NCI-H1417 (cell line): ENCODE results near the gene SLC9C1.

Experiments
- DNase-seq, 3 experiments: peaks; one replicate each; lab custom pipeline; 2025; lab: John Stamatoyannopoulos, UW

Gene SLC9C1

GRCh38 chr3:112131111-112131510 lies 162.9 kb downstream of the SLC9C1 start:
- no peak for DNase-seq

DNA sequence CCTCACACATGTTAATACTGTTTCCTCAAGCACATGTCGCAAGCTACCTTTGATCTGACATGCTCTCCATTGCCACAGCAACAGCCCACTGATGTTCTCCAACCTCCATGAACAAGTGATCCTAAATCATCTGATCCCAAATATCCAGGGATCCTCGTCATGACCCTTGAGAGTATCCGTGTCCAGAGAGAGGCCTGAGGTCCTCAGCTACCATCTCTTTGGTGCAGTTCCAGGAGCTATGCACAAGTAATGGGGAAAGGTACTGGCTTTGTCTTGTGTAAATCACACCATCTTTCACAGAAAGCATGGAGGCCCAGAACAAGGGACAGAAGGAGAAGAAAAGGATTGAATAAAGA lies 163.4 kb downstream of the SLC9C1 start:
- DNase-seq = no peak

GRCh38 chr3:112129925-112130637 lies 163.9 kb downstream of the SLC9C1 start:
- no peak for DNase-seq

GRCh38 chr3:112128843-112129727 lies 164.9 kb downstream of the SLC9C1 start:
- DNase-seq = peak in 1 of 3 experiments; percentile 34

- no peak for DNase-seq
Measured at GRCh38 chr3:112127522-112128494, 166.2 kb downstream of the SLC9C1 start.

DNA sequence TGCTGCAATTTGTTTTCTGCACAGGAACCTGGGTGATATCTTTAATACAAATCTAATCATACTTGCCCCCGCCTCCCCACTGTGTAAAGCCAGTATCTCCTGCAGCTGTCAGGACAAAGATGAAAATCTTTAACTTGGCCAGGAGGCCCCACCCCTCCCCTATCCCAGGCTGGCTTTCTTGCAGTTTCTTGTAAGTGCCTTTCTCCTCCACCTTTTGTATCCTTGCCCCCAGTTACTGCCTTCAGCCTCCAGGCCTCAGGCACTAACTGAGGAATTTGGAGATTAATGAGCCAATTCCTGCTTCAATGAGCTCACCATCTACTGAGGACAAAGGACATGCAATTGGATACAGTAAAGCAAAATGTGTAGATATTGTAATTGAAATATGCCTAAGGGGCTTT lies 167.5 kb downstream of the SLC9C1 start:
- peak in 1 of 3 experiments; percentile 35 for DNase-seq

DNA sequence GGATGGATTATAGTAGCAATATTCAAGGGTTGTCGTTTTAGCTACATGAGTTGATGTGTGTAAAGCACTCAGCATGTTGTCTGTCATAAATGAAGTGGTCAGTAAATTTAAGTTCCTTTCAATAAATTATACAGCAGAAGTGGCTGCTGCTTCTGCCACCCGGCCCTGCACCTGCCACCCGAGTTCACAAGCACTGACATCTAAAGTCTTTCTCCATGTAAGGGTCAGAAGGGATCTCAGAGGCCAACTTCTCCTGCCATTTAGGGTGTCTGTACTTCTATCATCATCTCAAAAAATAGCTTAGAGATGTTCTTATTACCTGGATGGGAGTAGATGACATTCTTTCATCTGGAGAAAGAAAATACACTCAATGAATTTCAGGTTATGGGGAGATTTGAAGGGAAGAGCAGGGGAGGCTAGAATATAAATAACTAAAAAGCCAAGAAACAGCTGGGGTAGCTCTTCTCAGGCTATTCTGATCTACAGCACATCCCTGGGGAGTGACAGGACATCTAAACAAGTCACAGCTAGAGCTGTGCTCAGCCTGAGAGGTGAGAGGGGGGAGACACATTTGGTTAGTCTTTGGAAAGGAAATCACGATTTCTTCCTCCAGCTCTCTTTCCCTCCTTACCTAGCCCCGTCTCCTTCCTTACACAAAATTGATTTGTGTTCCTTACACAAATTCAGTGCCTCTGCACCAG lies 169.0 kb downstream of the SLC9C1 start:
- peak; percentile 21 to 74 (median 46) for DNase-seq

DNA sequence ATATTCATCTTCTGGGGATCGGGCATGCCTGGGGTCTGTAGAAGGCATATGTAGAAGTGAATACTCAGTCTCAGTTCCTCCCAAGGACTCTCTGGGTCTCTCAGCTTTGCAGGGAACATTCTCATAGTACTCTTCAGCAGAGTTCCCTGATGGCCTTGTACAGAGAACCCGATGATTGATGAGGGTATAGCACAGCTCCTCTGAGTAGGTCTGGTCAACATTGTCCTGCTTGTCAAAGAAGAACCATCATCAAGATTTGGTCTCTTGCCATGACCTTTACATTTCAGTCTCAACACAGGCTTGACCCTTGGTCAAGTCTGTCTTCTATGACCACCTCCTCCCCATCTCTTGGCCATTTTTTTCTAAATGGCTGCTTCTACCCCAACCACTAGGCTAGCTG lies 170.5 kb downstream of the SLC9C1 start:
- no peak for DNase-seq

DNA sequence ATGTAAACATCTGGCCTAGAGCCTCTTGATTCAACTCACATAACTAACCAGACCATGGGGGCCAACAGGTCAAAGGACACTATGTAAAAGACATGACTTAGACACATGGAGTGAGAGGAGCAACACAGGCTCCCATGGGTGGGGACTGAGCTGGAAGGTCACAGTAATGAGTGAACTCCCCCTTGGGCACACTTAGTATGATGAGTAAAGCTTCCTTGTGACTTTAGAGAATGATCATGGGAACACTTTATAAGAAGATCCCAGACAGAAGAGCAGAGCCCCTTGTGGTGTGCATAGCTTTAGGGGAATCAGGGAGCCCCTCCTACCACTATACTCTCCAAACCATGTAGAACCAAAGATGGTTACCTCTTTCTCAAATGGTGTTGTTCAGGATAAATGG lies 171.1 kb downstream of the SLC9C1 start:
- no peak for DNase-seq

GRCh38 chr3:112121577-112122547 lies 172.2 kb downstream of the SLC9C1 start:
- DNase-seq = peak in 1 of 3 experiments; percentile 17

DNA sequence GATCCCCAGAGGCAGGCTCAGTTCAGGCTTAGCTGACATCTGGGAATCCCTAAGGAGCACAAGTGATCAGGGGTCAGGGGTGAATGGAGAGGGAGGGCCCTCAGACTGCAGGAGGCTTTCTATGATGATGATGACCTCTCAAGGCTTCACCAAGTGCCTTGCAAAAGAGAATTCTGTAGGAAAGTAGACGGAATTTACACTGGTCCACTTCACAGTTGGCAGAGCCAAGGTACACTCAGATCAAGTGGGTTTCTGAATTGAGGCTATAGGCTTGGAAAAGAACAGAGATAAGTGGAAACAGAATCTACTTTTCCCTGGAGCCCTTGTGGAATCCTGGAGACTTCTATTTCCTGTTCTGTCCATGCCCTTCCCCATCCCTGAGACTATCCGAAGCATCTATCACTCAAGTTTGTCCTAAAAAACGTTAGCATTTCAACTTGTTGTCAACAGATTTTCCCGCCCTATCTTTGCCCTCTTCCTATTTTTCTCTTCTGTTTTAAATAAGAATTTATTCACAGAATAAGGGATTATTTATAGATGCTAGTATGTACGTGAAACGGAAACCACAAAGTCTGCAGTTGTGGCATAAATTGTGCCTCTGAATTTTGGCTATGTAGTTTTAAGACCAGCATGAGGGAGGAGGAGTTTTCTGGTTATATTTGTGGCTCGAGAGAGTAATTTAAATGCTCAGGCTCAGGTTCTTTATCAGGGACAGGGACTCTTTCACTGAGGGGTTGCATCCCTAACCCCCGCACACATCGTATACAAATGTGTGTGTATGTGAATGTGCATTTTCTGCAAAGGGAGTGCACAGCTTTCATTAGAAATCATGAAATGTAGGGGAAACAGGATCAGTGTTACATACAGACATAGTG lies 173.8 kb downstream of the SLC9C1 start:
- DNase-seq = peak in 1 of 3 experiments; percentile 49

DNA sequence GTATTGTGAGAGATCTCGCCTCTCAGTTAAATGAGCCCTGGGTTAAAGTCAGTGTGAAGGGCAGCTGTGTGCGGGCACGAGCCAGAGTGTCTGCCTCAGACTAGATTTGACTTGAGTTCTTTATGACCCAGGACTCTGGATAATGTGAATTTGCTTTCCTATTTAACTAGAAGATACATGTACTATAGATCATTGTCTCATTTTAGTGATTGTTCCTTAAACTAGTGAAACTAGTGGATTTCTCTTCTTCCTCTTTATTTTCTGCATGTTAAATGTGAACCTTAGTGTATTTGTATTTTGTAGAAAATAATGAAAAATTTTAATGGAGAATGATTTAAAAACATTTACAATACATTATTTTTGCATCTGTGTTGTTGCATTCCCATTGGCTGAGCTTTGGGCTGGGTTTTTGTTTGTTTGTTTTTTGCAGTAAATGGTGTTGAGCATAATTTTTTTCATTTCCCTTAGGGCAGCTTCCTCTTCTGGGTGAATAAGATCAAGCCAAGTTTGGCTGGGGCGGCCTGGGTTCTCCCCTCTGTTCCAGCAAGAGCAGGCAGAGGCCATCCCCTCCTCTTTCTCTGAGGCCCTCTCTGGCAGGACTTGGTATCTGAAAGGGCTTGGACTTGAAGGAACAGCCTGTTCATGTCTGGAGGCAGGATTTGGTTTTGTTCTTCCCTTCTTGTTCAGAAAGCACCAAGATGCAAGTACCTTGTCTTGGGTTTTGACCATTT lies 176.0 kb downstream of the SLC9C1 start:
- no peak for DNase-seq

DNA sequence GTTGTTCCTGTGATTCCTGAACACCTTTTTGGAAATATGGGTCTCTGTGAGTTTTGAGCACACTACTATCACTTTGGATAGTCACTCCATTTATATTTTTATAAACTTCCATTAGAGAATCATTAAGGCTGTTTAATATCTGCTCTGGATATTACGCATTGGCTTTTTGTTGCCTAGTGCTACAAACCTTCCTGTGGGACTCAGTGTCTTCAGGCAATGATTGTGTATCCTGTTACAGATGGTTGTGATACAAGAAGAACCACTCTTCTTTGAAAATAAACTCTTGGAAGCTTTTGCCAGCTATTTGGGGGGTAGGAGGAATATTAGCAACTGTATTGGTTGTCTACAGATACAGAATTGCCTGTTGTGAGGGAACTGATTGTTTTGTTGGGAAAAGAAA lies 176.6 kb downstream of the SLC9C1 start:
- no peak for DNase-seq

DNA sequence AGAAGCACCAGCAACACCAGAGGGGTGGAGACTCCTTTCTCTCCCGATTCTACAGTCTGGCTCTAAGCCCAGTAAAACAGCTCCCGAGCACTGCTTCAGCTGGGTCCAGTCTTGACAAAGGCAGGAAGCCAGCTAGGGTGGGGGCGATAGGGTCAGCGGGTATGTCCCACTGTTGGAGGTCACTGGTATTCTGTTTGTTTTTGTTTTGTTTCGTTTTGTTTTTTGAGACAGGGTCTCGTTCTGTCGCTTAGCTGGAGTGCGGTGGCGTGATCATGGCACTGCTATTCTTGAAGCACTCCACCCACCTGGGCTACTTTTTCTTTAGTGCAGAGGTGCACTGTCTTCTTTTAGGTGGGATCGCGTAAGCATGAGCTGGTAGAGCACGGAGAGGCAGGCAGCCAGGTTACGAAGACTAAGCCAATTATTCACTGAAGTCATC lies 177.2 kb downstream of the SLC9C1 start:
- DNase-seq = no peak

- DNase-seq = no peak
Measured at GRCh38 chr3:112115806-112116383, 178.1 kb downstream of the SLC9C1 start.

DNA sequence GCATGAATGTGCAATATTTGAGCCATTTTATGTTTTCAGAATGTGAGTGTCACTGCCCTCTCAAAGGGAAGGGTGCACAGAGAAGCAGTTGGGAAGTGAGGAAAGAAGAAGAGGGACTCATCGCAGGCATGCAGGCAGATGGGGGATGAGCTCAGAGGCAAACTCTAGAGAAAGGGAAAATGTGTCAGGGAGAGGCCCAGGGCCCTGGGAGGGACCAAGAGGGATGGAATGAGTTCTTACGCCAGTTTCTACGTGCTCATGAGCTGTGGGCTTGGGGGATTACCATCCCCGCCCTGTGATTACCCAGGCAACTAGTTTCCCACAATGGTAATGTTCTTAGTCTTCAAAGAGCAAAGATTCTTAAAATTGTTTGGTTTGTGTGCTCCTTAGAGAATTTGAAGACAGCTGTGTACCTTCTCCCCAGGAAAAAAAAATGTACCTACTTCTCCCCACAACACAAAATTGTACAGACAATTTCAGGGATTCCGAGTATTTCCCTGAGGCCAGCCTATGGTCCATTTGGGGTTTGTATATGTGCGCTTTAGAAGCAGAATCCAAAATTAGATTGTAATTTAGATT lies 178.8 kb downstream of the SLC9C1 start:
- DNase-seq = no peak

DNA sequence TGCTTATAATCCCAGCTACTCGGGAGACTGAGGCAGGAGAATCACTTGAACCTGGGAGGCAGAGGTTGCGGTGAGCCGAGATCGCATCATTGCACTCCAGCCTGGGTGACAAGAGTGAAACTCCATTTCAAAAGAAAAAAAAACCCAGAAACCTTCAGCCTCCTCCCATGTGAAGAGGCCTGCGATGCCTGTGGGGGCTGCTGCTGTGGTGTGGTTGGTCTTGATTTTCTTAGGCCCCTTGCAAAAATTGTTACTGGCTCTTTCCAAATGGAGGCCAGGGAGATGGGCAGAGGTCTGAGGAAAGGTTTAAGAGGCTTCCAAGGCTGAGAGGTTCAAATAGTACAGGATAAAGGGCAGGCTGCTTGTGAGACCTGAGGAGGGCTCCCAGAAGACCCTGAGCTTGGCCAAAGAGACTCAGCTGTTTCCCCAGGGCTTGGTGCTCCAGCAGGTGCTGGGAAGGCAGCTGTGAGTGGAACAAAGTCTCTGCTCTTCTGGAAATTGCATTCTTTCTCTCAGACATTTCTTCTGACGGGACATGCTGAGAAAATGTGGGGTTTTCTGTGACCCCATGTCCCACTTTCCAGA lies 179.3 kb downstream of the SLC9C1 start:
- DNase-seq = no peak
